22Rv1 (cell line): ENCODE data around the gene LYPD3.
"Not testable (repeated sequence)": the region's sequence is repeated elsewhere in the genome, so short reads cannot be mapped to it uniquely, and the experiment has no call there.

Source experiments
- H3K27ac ChIP-seq: fragments of 450-650 bp; 2 replicates; pipeline ENCODE4 v1.5.1; 2017
- CTCF ChIP-seq: fragments of 450-650 bp; IDR thresholded peaks from 2 replicates; pipeline ENCODE4 v1.5.1; 2017; ENCODE audit warnings: mild to moderate bottlenecking
- ZFX ChIP-seq: fragments of 450-650 bp; IDR thresholded peaks from 2 replicates; pipeline ENCODE4 v1.6.1; 2017; ENCODE audit warnings: antibody characterized with exemption, borderline replicate concordance

LYPD3 gene

GRCh38 chr19:43452582-43452981, 12.8 kb downstream of the LYPD3 start:
- TF ChIP-seq CTCF (no peak), ZFX (no peak)
- H3K27ac ChIP-seq: no peak overlapping the region

- TF ChIP-seq CTCF: no peak
- TF ChIP-seq ZFX: no peak
Measured at GRCh38 chr19:43450545-43450997, 14.8 kb downstream of the LYPD3 start.

GRCh38 chr19:43447655-43448054, 17.8 kb downstream of the LYPD3 start:
- no peak overlapping the region for H3K27ac ChIP-seq
- TF ChIP-seq ZFX: no peak
- no peak for TF ChIP-seq CTCF

More at GRCh38 chr19:43450545-43450997, 14.8 kb downstream of the LYPD3 start:
- no peak overlapping the region for H3K27ac ChIP-seq

- H3K27ac ChIP-seq: no peak overlapping the region
- peak; percentile 89 for TF ChIP-seq CTCF
- TF ChIP-seq ZFX: no peak
Measured at GRCh38 chr19:43446746-43447489, 18.5 kb downstream of the LYPD3 start.

- no peak overlapping the region for H3K27ac ChIP-seq
- TF ChIP-seq CTCF: no peak
- no peak for TF ChIP-seq ZFX
Measured at GRCh38 chr19:43445426-43445825, 20.0 kb downstream of the LYPD3 start.

GRCh38 chr19:43444531-43445287, 20.7 kb downstream of the LYPD3 start:
- no peak overlapping the region for H3K27ac ChIP-seq
- TF ChIP-seq ZFX: no peak
- TF ChIP-seq CTCF: no peak

GRCh38 chr19:43444091-43444490, 21.3 kb downstream of the LYPD3 start:
- not testable (repeated sequence) for H3K27ac ChIP-seq
